OCI-LY1 (cell line): Measurements from ENCODE around the gene SFRP2.

Experiments
- H2AFZ ChIP-seq: fragments of 200-600 bp; sonication (generic), shearing (Covaris generic); 2 replicates; pipeline ENCODE4 v1.6.0; 2014; ENCODE audit warnings: antibody characterized with exemption, mild to moderate bottlenecking, low read length
- H3F3A ChIP-seq: fragments of 200-600 bp; sonication (generic), shearing (Covaris generic); 2 replicates; pipeline ENCODE4 v1.6.0; 2014; ENCODE audit warnings: mild to moderate bottlenecking, antibody characterized with exemption, low read length, moderate library complexity; ENCODE audit not compliant: insufficient read depth
- H3K27ac ChIP-seq: fragments of 200-600 bp; sonication (generic); 2 replicates; pipeline ENCODE4 v1.5.1; 2014; ENCODE audit warnings: low read length, mixed run types, mild to moderate bottlenecking, low read depth; ENCODE audit not compliant: poor library complexity, severe bottlenecking
- H3K27me3 ChIP-seq: fragments of 200-600 bp; sonication (generic); 2 replicates; pipeline ENCODE4 v1.6.0; 2014; ENCODE audit warnings: antibody characterized with exemption, mild to moderate bottlenecking, low read length, moderate library complexity; ENCODE audit not compliant: insufficient read depth
- H3K36me3 ChIP-seq: fragments of 200-600 bp; sonication (generic); 2 replicates; pipeline ENCODE4 v1.6.1; 2014; ENCODE audit warnings: mild to moderate bottlenecking, antibody characterized with exemption, low read length, moderate library complexity, mixed read lengths; ENCODE audit not compliant: insufficient read depth
- H3K4me1 ChIP-seq: fragments of 200-600 bp; sonication (generic); 2 replicates; pipeline ENCODE4 v1.5.1; 2014; ENCODE audit warnings: mild to moderate bottlenecking, low read length, moderate library complexity; ENCODE audit not compliant: insufficient read depth, severe bottlenecking
- H3K4me2 ChIP-seq: fragments of 200-600 bp; sonication (generic), shearing (Covaris generic); 2 replicates; pipeline ENCODE4 v1.6.1; 2014; ENCODE audit warnings: low read length
- H3K4me3 ChIP-seq: fragments of 200-600 bp; sonication (generic); 2 replicates; pipeline ENCODE4 v1.5.1; 2014; ENCODE audit warnings: low read length, low read depth, mild to moderate bottlenecking, mixed read lengths; ENCODE audit not compliant: poor library complexity, severe bottlenecking
- H3K79me2 ChIP-seq: fragments of 200-600 bp; shearing (Covaris generic); 2 replicates; pipeline ENCODE4 v1.6.1; 2016; ENCODE audit warnings: mixed run types, low read length, mixed read lengths; ENCODE audit not compliant: insufficient read depth
- H3K9ac ChIP-seq: fragments of 200-600 bp; sonication (generic), shearing (Covaris generic); 2 replicates; pipeline ENCODE4 v1.6.1; 2014; ENCODE audit warnings: mild to moderate bottlenecking, low read length, mixed read lengths
- H3K9me2 ChIP-seq: fragments of 200-600 bp; sonication (generic), shearing (Covaris generic); 2 replicates; pipeline ENCODE4 v1.6.1; 2014; ENCODE audit warnings: low read depth, mild to moderate bottlenecking, low read length, mixed read lengths
- H3K9me3 ChIP-seq: fragments of 200-600 bp; shearing (Covaris generic); 2 replicates; pipeline ENCODE4 v1.6.1; 2014; ENCODE audit warnings: low read length, mixed read lengths
- H4K20me1 ChIP-seq: fragments of 200-600 bp; sonication (generic), shearing (Covaris generic); 2 replicates; pipeline ENCODE4 v1.6.0; 2016; ENCODE audit warnings: mild to moderate bottlenecking, low read length; ENCODE audit not compliant: insufficient read depth
- EZH2 ChIP-seq: fragments of 200-600 bp; sonication (generic), shearing (Covaris generic); IDR thresholded peaks from 2 replicates; pipeline ENCODE4 v1.8.0; 2017; ENCODE audit warnings: borderline replicate concordance, mixed run types, mild to moderate bottlenecking, antibody characterized with exemption, low read length, moderate library complexity, mixed read lengths
- TF ChIP-seq, protein P1 (sequence below): fragments of 200-600 bp; sonication (generic), shearing (Covaris generic); IDR thresholded peaks from 2 replicates; pipeline ENCODE4 v1.5.1; 2017; ENCODE audit warnings: mild to moderate bottlenecking, antibody characterized with exemption, low read length, moderate library complexity, mixed read lengths

The SFRP2 gene

DNA sequence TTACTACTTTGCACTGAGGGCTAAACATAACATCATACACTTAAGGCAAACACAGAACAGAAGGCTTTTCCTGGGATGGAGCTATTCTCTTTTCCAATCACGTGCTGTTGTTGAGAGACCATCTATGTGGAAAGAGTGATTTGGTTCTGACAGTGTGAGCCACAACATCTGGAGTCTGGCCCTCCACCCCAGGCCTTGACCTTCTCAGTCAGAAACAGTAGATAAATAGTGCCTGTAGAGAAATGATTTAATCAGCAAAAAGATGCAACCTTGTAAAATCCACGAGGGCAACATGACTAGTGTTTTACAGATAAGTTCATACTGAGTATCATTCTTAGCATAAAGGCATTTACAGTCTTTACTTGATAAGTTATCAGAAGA, 10.8 kb upstream of the SFRP2 start:
- Histone ChIP-seq H4K20me1 (no peaks in the 10 kb centered on the region), H3K4me3 (no peak overlapping the region), H3K27me3 (no peaks in the 10 kb centered on the region; the same call in 1 of the 2 replicates), H3K4me1 (no peaks in the 10 kb centered on the region), H3K27ac (no peak overlapping the region), H3K36me3 (no peaks in the 10 kb centered on the region), H3F3A (no peaks in the 10 kb centered on the region), H3K9me2 (no peaks in the 10 kb centered on the region), H3K9me3 (no peaks in the 10 kb centered on the region), H3K9ac (no peak overlapping the region), H2AFZ (no peak overlapping the region), H3K4me2 (no peak overlapping the region), H3K79me2 (no peaks in the 10 kb centered on the region)
- no peak for TF ChIP-seq EZH2
- TF ChIP-seq, protein P1, sequence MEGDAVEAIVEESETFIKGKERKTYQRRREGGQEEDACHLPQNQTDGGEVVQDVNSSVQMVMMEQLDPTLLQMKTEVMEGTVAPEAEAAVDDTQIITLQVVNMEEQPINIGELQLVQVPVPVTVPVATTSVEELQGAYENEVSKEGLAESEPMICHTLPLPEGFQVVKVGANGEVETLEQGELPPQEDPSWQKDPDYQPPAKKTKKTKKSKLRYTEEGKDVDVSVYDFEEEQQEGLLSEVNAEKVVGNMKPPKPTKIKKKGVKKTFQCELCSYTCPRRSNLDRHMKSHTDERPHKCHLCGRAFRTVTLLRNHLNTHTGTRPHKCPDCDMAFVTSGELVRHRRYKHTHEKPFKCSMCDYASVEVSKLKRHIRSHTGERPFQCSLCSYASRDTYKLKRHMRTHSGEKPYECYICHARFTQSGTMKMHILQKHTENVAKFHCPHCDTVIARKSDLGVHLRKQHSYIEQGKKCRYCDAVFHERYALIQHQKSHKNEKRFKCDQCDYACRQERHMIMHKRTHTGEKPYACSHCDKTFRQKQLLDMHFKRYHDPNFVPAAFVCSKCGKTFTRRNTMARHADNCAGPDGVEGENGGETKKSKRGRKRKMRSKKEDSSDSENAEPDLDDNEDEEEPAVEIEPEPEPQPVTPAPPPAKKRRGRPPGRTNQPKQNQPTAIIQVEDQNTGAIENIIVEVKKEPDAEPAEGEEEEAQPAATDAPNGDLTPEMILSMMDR, result no peak

DNA sequence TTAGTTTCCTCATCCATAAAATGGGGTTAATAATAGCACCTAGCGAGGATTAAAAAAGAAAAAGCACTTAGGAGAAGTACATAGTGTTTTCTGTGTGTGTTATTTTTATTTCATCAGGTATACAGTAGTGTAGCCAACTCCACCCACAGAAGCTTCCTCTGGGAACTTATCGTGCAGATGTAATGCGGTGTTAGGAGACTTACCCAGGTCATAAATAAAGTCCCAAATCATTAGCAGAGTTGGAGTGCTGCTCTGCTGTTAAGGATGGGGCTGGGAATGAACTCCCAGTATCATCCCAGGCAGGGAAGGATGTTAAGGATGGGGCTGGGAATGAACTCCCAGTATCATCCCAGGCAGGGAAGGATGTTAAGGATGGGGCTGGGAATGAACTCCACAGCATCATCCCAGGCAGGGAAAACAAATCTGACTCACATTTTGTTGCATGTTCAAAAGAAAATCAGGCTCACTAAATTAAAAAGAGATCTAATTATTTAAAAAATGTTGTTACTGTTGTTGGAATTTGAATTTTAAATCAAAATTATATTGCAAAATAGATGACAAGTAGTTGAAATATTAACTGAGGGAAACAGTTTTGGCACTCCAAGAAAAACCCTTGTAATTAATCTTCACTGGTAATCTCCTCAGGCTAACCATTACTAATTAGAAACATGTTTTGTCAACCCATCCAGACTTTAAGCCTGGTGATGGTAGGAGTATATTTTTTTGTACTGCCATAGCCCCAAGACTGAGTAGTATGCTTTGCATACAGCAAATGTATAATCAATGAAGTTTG, 10.2 kb upstream of the SFRP2 start:
- Histone ChIP-seq H3K4me1 (no peaks in the 10 kb centered on the region), H3K79me2 (no peaks in the 10 kb centered on the region), H3K9ac (no peak overlapping the region), H4K20me1 (no peaks in the 10 kb centered on the region), H3K9me3 (no peaks in the 10 kb centered on the region), H3K36me3 (no peaks in the 10 kb centered on the region), H3K4me3 (no peak overlapping the region), H3K4me2 (no peak overlapping the region), H3K27ac (no peak overlapping the region), H3K27me3 (no peaks in the 10 kb centered on the region; the same call in 1 of the 2 replicates), H3F3A (no peaks in the 10 kb centered on the region), H3K9me2 (no peaks in the 10 kb centered on the region), H2AFZ (no peak overlapping the region)
- TF ChIP-seq EZH2, result no peak
- TF ChIP-seq, protein P1, result no peak

DNA sequence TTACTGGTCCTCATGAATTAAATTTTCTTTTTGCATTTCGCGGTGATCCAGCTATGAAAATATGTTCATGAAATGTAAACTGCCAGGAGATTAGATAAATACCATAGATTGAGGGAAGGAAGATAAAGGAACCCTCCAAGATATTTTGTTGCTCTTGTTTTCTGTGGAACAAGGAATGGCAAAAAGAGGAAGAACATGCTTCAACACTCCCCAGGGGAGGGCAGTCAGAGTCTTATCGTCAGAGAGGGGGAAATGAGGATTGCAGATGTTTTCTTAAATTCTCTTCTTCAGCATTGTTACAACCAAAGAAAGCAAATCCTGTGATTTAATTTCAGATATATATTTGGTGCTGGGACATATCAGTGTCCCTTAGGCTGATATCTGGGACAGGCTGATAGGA, 9.5 kb upstream of the SFRP2 start:
- Histone ChIP-seq H3K27me3 (no peaks in the 10 kb centered on the region; the same call in 1 of the 2 replicates), H3K27ac (no peak overlapping the region), H3K36me3 (no peaks in the 10 kb centered on the region), H3K79me2 (no peaks in the 10 kb centered on the region), H4K20me1 (no peaks in the 10 kb centered on the region), H3K4me3 (no peak overlapping the region), H3F3A (no peaks in the 10 kb centered on the region), H2AFZ (no peak overlapping the region), H3K9ac (no peak overlapping the region), H3K4me1 (no peaks in the 10 kb centered on the region), H3K4me2 (no peak overlapping the region), H3K9me3 (no peaks in the 10 kb centered on the region), H3K9me2 (no peaks in the 10 kb centered on the region)
- TF ChIP-seq EZH2, result no peak
- TF ChIP-seq, protein P1, result no peak
